ENCODE results near the gene KCNJ13.
A peak's percentile ranks its signal among the peaks of the same experiment; 100 is the strongest.

KCNJ13 gene

GRCh38 chr2:232749331-232749730 lies 27.0 kb downstream of the KCNJ13 start:
- Histone ChIP-seq H3K4me1 (ENCODE audit: control insufficient read depth, insufficient read depth, low read length) (no peaks in the 10 kb centered on the region), H3K36me3 (ENCODE audit: control insufficient read depth in 2 of 2, insufficient read depth in 1 of 2, low read length in 2 of 2) (peaks cover 53 to 64% of the 10 kb centered on the region in 2 experiments), H3K4me3 (ENCODE audit: low read depth, low read length) (no peak overlapping the region), H3K9me3 (ENCODE audit: control insufficient read depth, insufficient read depth, low read depth, low read length) (no peaks in the 10 kb centered on the region), H3K27ac (ENCODE audit: extremely low read depth, low read depth, low read length) (no peak overlapping the region)
- ChIA-PET CTCF (interaction anchor here (0.8 to 1.2 kb wide), 2 partner anchors 10 to 96 kb away, joined by 3 to 4 read pairs; no protein-coding TSS in a partner anchor), POLR2A (no interaction called here)
- TF ChIP-seq ZNF785 (tag by site-specific recombination; IDR thresholded peaks at IDR 0.05): no peak
- TF ChIP-seq ZNF621 (tag by site-specific recombination; IDR thresholded peaks at IDR 0.05): no peak
- TF ChIP-seq PRDM1 (tag by site-specific recombination; IDR thresholded peaks at IDR 0.05): peak; percentile 91

- peaks cover 53 to 56% of the 10 kb centered on the region in 2 experiments for H3K36me3 ChIP-seq (ENCODE audit: control insufficient read depth in 2 of 2, insufficient read depth in 1 of 2, low read length in 2 of 2)
- ChIA-PET POLR2A (no interaction called here), CTCF (interaction anchor here (0.6 kb wide), 1 partner anchor 197 kb away, joined by 3 read pairs; no protein-coding TSS in a partner anchor)
- no peak overlapping the region for H3K4me3 ChIP-seq (ENCODE audit: low read depth, low read length)
- TF ChIP-seq ELK4 (IDR thresholded peaks at IDR 0.05; ENCODE audit: borderline replicate concordance, low read depth, low read length): no peak
- no peak for TF ChIP-seq ZNF768 (tag by site-specific recombination; IDR thresholded peaks at IDR 0.05)
- TF ChIP-seq ZNF791 (tag by site-specific recombination; IDR thresholded peaks at IDR 0.05): no peak
- no peak for TF ChIP-seq ZNF138 (tag by site-specific recombination; IDR thresholded peaks at IDR 0.05; ENCODE audit: borderline replicate concordance)
- no peak for TF ChIP-seq ZNF174 (tag by site-specific recombination; IDR thresholded peaks at IDR 0.05)
- no peak for TF ChIP-seq ZFP41 (tag by site-specific recombination; IDR thresholded peaks at IDR 0.05; ENCODE audit: borderline replicate concordance)
- no peak for TF ChIP-seq ZNF202 (tag by site-specific recombination; IDR thresholded peaks at IDR 0.05; ENCODE audit: borderline replicate concordance)
- TF ChIP-seq PRDM2 (tag by site-specific recombination; IDR thresholded peaks at IDR 0.05; ENCODE audit: borderline replicate concordance): no peak
- no peak for TF ChIP-seq ZBTB21 (tag by site-specific recombination; IDR thresholded peaks at IDR 0.05)
- TF ChIP-seq ZNF148 (tag by site-specific recombination; IDR thresholded peaks at IDR 0.05; ENCODE audit: borderline replicate concordance): no peak
- no peak for TF ChIP-seq ZNF664 (tag by site-specific recombination; IDR thresholded peaks at IDR 0.05)
- no peak for TF ChIP-seq ZNF785 (tag by site-specific recombination; IDR thresholded peaks at IDR 0.05)
- H3K4me1 ChIP-seq (ENCODE audit: control insufficient read depth, insufficient read depth, low read length): no peaks in the 10 kb centered on the region
- no peak overlapping the region for H3K27ac ChIP-seq (ENCODE audit: extremely low read depth, low read depth, low read length)
- H3K9me3 ChIP-seq (ENCODE audit: control insufficient read depth, insufficient read depth, low read depth, low read length): no peaks in the 10 kb centered on the region
These were observed 28.3 kb downstream of the KCNJ13 start for GRCh38 chr2:232748038-232748437.
